SK-N-SH (cell line): ENCODE measurements around the gene ANKMY1. TPM values are rescaled to one million over a fixed set of nuclear protein-coding genes. Genes with fewer than 3 reads are reported as not detected.

Experiments used
- CTCF ChIA-PET: fragments of 300-600, 350-600 bp; formaldehyde crosslinking; extraction: SDS; loops from one replicate; lab custom pipeline; 2021; lab: Yijun Ruan, JAX
- POLR2A ChIA-PET: fragments of 350-600 bp; sonication (Branson Sonifier 250); formaldehyde crosslinking; extraction: SDS; loops from one replicate; lab custom pipeline; 2020; ENCODE audit warnings: antibody characterized with exemption, inconsistent platforms; lab: Yijun Ruan, JAX
- DNase-seq: peaks from one replicate; pipeline ENCODE4 v3.0.0; 2012
- H2AFZ ChIP-seq: fragments of 200-600 bp; sonication (generic); 2 replicates; pipeline ENCODE4 v1.8.1; 2016; ENCODE audit warnings: antibody characterized with exemption, mild to moderate bottlenecking, low read depth
- H3F3A ChIP-seq: fragments of 200-600 bp; sonication (generic); replicated peaks from 2 replicates; pipeline ENCODE3; 2016; ENCODE audit warnings: antibody characterized with exemption, mild to moderate bottlenecking; ENCODE audit not compliant: insufficient read depth
- H3K27ac ChIP-seq, 2 experiments: fragments of 200-500 bp in 1 of 2; fragments of 200-600 bp in 1 of 2; sonication (Bioruptor generic) in 1 of 2; sonication (generic), shearing (Covaris generic) in 1 of 2; 2 replicates each; pipeline versions ENCODE4 v1.5.1 to v1.6.1; 2014 to 2016; ENCODE audit warnings: low read depth in 2 of 2, inconsistent platforms in 1 of 2, low read length in 1 of 2, mild to moderate bottlenecking in 1 of 2, mixed read lengths in 1 of 2
- H3K27me3 ChIP-seq: fragments of 200-600 bp; sonication (generic), shearing (Covaris generic); 2 replicates; pipeline ENCODE4 v1.6.1; 2016; ENCODE audit warnings: mixed run types; ENCODE audit not compliant: insufficient read depth
- H3K36me3 ChIP-seq, 2 experiments: fragments of 200-500 bp in 1 of 2; fragments of 200-600 bp in 1 of 2; sonication (Bioruptor generic) in 1 of 2; sonication (generic) in 1 of 2; replicated peaks in 1 of 2; 2 replicates each; pipeline versions ENCODE3 to v1.5.1; 2014 to 2016; ENCODE audit warnings: low read length in 1 of 2, mild to moderate bottlenecking in 1 of 2; ENCODE audit not compliant: insufficient read depth in 2 of 2, control insufficient read depth in 1 of 2
- H3K4me1 ChIP-seq, 2 experiments: fragments of 200-500 bp in 1 of 2; fragments of 200-600 bp in 1 of 2; sonication (Bioruptor generic) in 1 of 2; sonication (generic), shearing (Covaris generic) in 1 of 2; 2 replicates each; pipeline versions ENCODE4 v1.5.1 to v1.6.1; 2014 to 2016; ENCODE audit warnings: low read depth in 1 of 2, low read length in 1 of 2, mixed run types in 1 of 2; ENCODE audit not compliant: insufficient read depth in 2 of 2, control insufficient read depth in 1 of 2
- H3K4me2 ChIP-seq: fragments of 200-600 bp; sonication (generic), shearing (Covaris generic); 2 replicates; pipeline ENCODE4 v1.6.1; 2017; ENCODE audit warnings: mixed run types
- H3K4me3 ChIP-seq, 2 experiments: fragments of 200-500 bp in 1 of 2; fragments of 200-600 bp in 1 of 2; sonication (Bioruptor generic) in 1 of 2; sonication (generic), shearing (Covaris generic) in 1 of 2; 2 replicates each; pipeline versions ENCODE4 v1.5.1 to v1.8.1; 2014 to 2016; ENCODE audit warnings: low read depth in 2 of 2, inconsistent platforms in 1 of 2, low read length in 1 of 2, mild to moderate bottlenecking in 1 of 2, mixed read lengths in 1 of 2, moderate library complexity in 1 of 2
- H3K79me2 ChIP-seq: fragments of 200-600 bp; sonication (generic); 2 replicates; pipeline ENCODE4 v1.8.1; 2017; ENCODE audit warnings: mild to moderate bottlenecking; ENCODE audit not compliant: insufficient read depth
- H3K9ac ChIP-seq: fragments of 200-600 bp; sonication (generic); 2 replicates; pipeline ENCODE4 v1.6.1; 2017; ENCODE audit warnings: mixed run types
- H3K9me2 ChIP-seq: fragments of 200-600 bp; sonication (generic); 2 replicates; pipeline ENCODE4 v1.6.1; 2017; ENCODE audit warnings: mixed run types
- H3K9me3 ChIP-seq: fragments of 200-600 bp; sonication (generic); 2 replicates; pipeline ENCODE4 v1.6.1; 2017; ENCODE audit warnings: mixed run types, mild to moderate bottlenecking, moderate library complexity
- H4K20me1 ChIP-seq: fragments of 200-600 bp; sonication (generic); 2 replicates; pipeline ENCODE4 v1.6.1; 2017; ENCODE audit warnings: mild to moderate bottlenecking, mixed run types; ENCODE audit not compliant: insufficient read depth
- CHD2 ChIP-seq: fragments of 150-350 bp; IDR thresholded peaks from 2 replicates; pipeline ENCODE4 v1.6.1; 2018; ENCODE audit warnings: low read length; ENCODE audit not compliant: partially characterized antibody
- EP300 ChIP-seq, 2 experiments: IDR thresholded peaks; 2 replicates each; pipeline versions ENCODE4 v1.4.0 to v1.6.1; 2012; ENCODE audit warnings: borderline replicate concordance in 1 of 2, low read depth in 1 of 2, low read length in 1 of 2
- FOXJ3 ChIP-seq: sonication (generic); formaldehyde crosslinking; IDR thresholded peaks from 2 replicates; pipeline ENCODE4 v1.5.1; 2020; ENCODE audit warnings: mild to moderate bottlenecking, missing genetic modification reagents
- FOXM1 ChIP-seq: IDR thresholded peaks from 2 replicates; pipeline ENCODE4 v1.4.0; 2012; ENCODE audit warnings: low read depth, mild to moderate bottlenecking
- GABPA ChIP-seq: IDR thresholded peaks from 2 replicates; pipeline ENCODE4 v1.4.0; 2012; ENCODE audit warnings: low read depth, mild to moderate bottlenecking
- GATA2 ChIP-seq: sonication (generic); formaldehyde crosslinking; IDR thresholded peaks from 2 replicates; pipeline ENCODE4 v1.5.0; 2020; ENCODE audit warnings: mild to moderate bottlenecking, missing genetic modification reagents
- MEF2A ChIP-seq: IDR thresholded peaks from 2 replicates; pipeline ENCODE4 v1.4.0; 2012; ENCODE audit warnings: low read depth, borderline replicate concordance
- MXI1 ChIP-seq: IDR thresholded peaks from 2 replicates; pipeline ENCODE4 v1.6.1; 2012; ENCODE audit warnings: mild to moderate bottlenecking, low read depth, low read length, improper control_type of control experiment
- NFIC ChIP-seq: IDR thresholded peaks from 2 replicates; pipeline ENCODE4 v1.4.0; 2012; ENCODE audit warnings: borderline replicate concordance
- PBX3 ChIP-seq: IDR thresholded peaks from 2 replicates; pipeline ENCODE4; 2012
- RAD21 ChIP-seq: IDR thresholded peaks from 2 replicates; pipeline ENCODE4 v1.6.1; 2012; ENCODE audit warnings: mild to moderate bottlenecking, low read length
- RCOR1 ChIP-seq: fragments of 150-350 bp; IDR thresholded peaks from 2 replicates; pipeline ENCODE4 v1.6.1; 2017; ENCODE audit warnings: antibody characterized with exemption, low read length
- RFX5 ChIP-seq: IDR thresholded peaks from 2 replicates; pipeline ENCODE4 v1.6.1; 2012; ENCODE audit warnings: mild to moderate bottlenecking, improper control_type of control experiment, low read length
- SMC3 ChIP-seq: IDR thresholded peaks from 2 replicates; pipeline ENCODE4 v1.6.1; 2012; ENCODE audit warnings: low read depth, low read length, improper control_type of control experiment
- TAF1 ChIP-seq: IDR thresholded peaks from 2 replicates; pipeline ENCODE4 v1.6.1; 2012; ENCODE audit warnings: low read depth, mild to moderate bottlenecking, low read length, moderate library complexity, borderline replicate concordance
- TCF12 ChIP-seq: IDR thresholded peaks from 2 replicates; pipeline ENCODE4 v1.4.0; 2012
- TEAD4 ChIP-seq: IDR thresholded peaks from 2 replicates; pipeline ENCODE4 v1.4.0; 2012; ENCODE audit warnings: mild to moderate bottlenecking, borderline replicate concordance; ENCODE audit not compliant: insufficient read depth
- USF2 ChIP-seq: fragments of 150-350 bp; IDR thresholded peaks from 2 replicates; pipeline ENCODE4 v1.6.1; 2017; ENCODE audit warnings: antibody characterized with exemption, low read length, low read depth, borderline replicate concordance
- YY1 ChIP-seq: IDR thresholded peaks from 2 replicates; pipeline ENCODE4 v1.4.0; 2012; ENCODE audit warnings: low read depth, mild to moderate bottlenecking
- WGBS: methylation state at CpG from one replicate; pipeline ENCODE4 v1.1.6; 2017; ENCODE audit warnings: low lambda C conversion rate; 5-methylcytosine and 5-hydroxymethylcytosine counted together
- polyA plus RNA-seq, 3 experiments: library from polyadenylated mRNA; depleted of rRNA; stranded (reverse); fragments of >200 nt; gene quantifications; 2 replicates each; pipeline ENCODE4 v1.2.3, GENCODE V29; 2012
- TF ChIP-seq, protein P1 (sequence below): fragments of 200-600 bp; sonication (generic); IDR thresholded peaks from 2 replicates; pipeline ENCODE4 v1.6.1; 2017; ENCODE audit warnings: antibody characterized with exemption, mild to moderate bottlenecking, moderate library complexity

Gene ANKMY1
- polyA plus RNA-seq, 1 of the 3 experiments (the other 2 are of a cell fraction), result 12.1 TPM

DNA sequence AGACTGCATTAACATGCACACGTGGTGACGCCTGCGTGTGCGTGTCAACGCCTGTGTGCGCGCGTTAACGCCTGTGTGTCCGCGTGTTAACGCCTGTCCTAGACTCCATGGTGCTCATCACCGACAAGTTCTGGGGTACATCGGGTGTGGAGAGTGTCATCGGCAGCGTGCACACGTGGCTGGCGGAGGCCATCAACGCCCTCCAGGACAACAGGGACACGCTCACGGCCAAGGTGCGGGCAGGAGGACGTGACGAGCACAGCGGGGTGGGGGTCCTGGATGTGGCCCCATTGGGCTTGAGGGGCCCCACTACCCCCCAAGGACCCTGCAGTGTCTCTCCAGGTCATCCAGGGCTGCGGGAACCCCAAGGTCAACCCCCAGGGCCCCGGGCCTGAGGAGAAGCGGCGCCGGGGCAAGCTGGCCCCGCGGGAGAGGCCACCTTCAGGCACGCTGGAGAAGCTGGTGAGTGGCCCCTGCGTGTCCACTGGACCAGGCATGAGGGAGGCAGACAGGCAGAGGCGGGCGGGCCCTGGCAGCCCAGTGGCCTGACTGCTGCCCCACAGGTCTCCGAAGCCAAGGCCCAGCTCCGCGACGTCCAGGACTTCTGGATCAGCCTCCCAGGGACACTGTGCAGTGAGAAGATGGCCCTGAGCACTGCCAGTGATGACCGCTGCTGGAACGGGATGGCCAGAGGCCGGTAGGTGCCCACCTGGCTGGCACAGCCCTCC is 93.1 kb downstream of the ANKMY1 start:
- Histone ChIP-seq H3K27ac (no peak overlapping the region), H3K4me1 (no peaks in the 10 kb centered on the region; a peak in 1 of 4 replicates), H4K20me1 (no peaks in the 10 kb centered on the region), H3K4me2 (no peak overlapping the region), H3K36me3 (peaks cover 0 to 34% of the 10 kb centered on the region in 2 experiments), H3K79me2 (no peaks in the 10 kb centered on the region), H3K9ac (no peak overlapping the region), H3K27me3 (no peaks in the 10 kb centered on the region), H2AFZ (no peak overlapping the region), H3K9me2 (no peaks in the 10 kb centered on the region), H3K4me3 (no peak overlapping the region), H3K9me3 (no peaks in the 10 kb centered on the region), H3F3A (no peaks in the 10 kb centered on the region)
- DNase-seq, result peak; percentile 8
- WGBS, result over 99% methylated on average over 21 of the region's 43 CpGs
- CTCF ChIA-PET, result interaction anchor here (1.2 kb wide), 1 partner anchor 404 kb away, joined by 4 read pairs; no protein-coding TSS in a partner anchor
- POLR2A ChIA-PET, result no interaction called here
- TF ChIP-seq TCF12 (no peak), TAF1 (no peak), EP300 (IDR thresholded peaks at IDR 0.05; ENCODE audit: borderline replicate concordance in 1 of 2, low read depth in 1 of 2, low read length in 1 of 2) (no peak), FOXJ3 (CRISPR knock-in tag) (no peak), SMC3 (no peak), USF2 (no peak)

GRCh38 chr2:240463866-240464481 is 93.8 kb downstream of the ANKMY1 start:
- CTCF ChIA-PET, result interaction anchor here (1.1 to 1.2 kb wide), 2 partner anchors 25 to 403 kb away, joined by 4 read pairs; no protein-coding TSS in a partner anchor
- POLR2A ChIA-PET, result no interaction called here
- Histone ChIP-seq H4K20me1 (peaks cover 4% of the 10 kb centered on the region; the same call in 1 of the 2 replicates), H2AFZ (no peak overlapping the region), H3K4me1 (no peaks in the 10 kb centered on the region; a peak in 1 of 4 replicates), H3K9me2 (no peaks in the 10 kb centered on the region), H3F3A (no peaks in the 10 kb centered on the region), H3K4me3 (no peak overlapping the region), H3K9ac (no peak overlapping the region), H3K36me3 (peaks cover 0 to 34% of the 10 kb centered on the region in 2 experiments), H3K9me3 (no peaks in the 10 kb centered on the region), H3K79me2 (no peaks in the 10 kb centered on the region), H3K27me3 (no peaks in the 10 kb centered on the region), H3K27ac (no peak overlapping the region), H3K4me2 (no peak overlapping the region)
- 91% methylated on average over 15 of the region's 21 CpGs for WGBS
- DNase-seq, result no peak
- TF ChIP-seq GATA2 (CRISPR knock-in tag), result no peak
- no peak for TF ChIP-seq FOXJ3 (CRISPR knock-in tag)
- no peak for TF ChIP-seq GABPA
- TF ChIP-seq RFX5, result no peak
- TF ChIP-seq FOXM1, result no peak
- TF ChIP-seq YY1, result no peak
- TF ChIP-seq TCF12, result no peak
- TF ChIP-seq PBX3, result no peak
- no peak for TF ChIP-seq CHD2
- no peak for TF ChIP-seq TEAD4
- TF ChIP-seq NFIC, result no peak
- no peak for TF ChIP-seq MXI1
- no peak for TF ChIP-seq MEF2A
- TF ChIP-seq RAD21, result no peak
- TF ChIP-seq, protein P1, sequence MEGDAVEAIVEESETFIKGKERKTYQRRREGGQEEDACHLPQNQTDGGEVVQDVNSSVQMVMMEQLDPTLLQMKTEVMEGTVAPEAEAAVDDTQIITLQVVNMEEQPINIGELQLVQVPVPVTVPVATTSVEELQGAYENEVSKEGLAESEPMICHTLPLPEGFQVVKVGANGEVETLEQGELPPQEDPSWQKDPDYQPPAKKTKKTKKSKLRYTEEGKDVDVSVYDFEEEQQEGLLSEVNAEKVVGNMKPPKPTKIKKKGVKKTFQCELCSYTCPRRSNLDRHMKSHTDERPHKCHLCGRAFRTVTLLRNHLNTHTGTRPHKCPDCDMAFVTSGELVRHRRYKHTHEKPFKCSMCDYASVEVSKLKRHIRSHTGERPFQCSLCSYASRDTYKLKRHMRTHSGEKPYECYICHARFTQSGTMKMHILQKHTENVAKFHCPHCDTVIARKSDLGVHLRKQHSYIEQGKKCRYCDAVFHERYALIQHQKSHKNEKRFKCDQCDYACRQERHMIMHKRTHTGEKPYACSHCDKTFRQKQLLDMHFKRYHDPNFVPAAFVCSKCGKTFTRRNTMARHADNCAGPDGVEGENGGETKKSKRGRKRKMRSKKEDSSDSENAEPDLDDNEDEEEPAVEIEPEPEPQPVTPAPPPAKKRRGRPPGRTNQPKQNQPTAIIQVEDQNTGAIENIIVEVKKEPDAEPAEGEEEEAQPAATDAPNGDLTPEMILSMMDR, result no peak
- TF ChIP-seq EP300 (IDR thresholded peaks at IDR 0.05; ENCODE audit: borderline replicate concordance in 1 of 2, low read depth in 1 of 2, low read length in 1 of 2), result no peak
- TF ChIP-seq RCOR1, result no peak
